OCI-M1 (cell line): ENCODE results near the gene ZNF682.
A peak's percentile ranks its signal among the peaks of the same experiment; 100 is the strongest.
"Not testable (repeated sequence)": the region's sequence is repeated elsewhere in the genome, so short reads cannot be mapped to it uniquely, and the experiment has no call there.

ENCODE experiments used
- DNase-seq: peaks from one replicate; lab custom pipeline; 2025; lab: John Stamatoyannopoulos, UW

ZNF682 gene

GRCh38 chr19:20039203-20039723 lies at the start of gene ZNF682:
ZNF682 (minus strand) TSS chr19:20039505; CDS start chr19:20039345, 160 bp downstream.
- peak; percentile 98 for DNase-seq

GRCh38 chr19:20082876-20083275 lies 43.6 kb upstream of the ZNF682 start:
- not testable (repeated sequence) for DNase-seq

GRCh38 chr19:20082232-20082833 lies 43.0 kb upstream of the ZNF682 start:
- DNase-seq: peak; percentile 92

GRCh38 chr19:20080656-20081055 lies 41.4 kb upstream of the ZNF682 start:
- no peak for DNase-seq

- peak; percentile 33 for DNase-seq
Measured at GRCh38 chr19:20079476-20079875, 40.2 kb upstream of the ZNF682 start.

GRCh38 chr19:20078581-20079031 lies 39.3 kb upstream of the ZNF682 start:
- DNase-seq: peak; percentile 63

- DNase-seq: peak; percentile 98
Measured at GRCh38 chr19:20077791-20078463, 38.6 kb upstream of the ZNF682 start, which contains the start of gene ZNF90. ZNF90 (plus strand) TSS chr19:20078000; CDS start chr19:20078133, 133 bp downstream.

GRCh38 chr19:20072936-20073335 lies 33.6 kb upstream of the ZNF682 start:
- DNase-seq: no peak

GRCh38 chr19:20070691-20071090 lies 31.4 kb upstream of the ZNF682 start:
- no peak for DNase-seq

GRCh38 chr19:20068559-20068958 lies 29.3 kb upstream of the ZNF682 start:
- not testable (repeated sequence) for DNase-seq

GRCh38 chr19:20067943-20068342 lies 28.6 kb upstream of the ZNF682 start:
- DNase-seq: no peak

GRCh38 chr19:20066861-20067260 lies 27.6 kb upstream of the ZNF682 start:
- DNase-seq: no peak

- DNase-seq: no peak
Measured at GRCh38 chr19:20060282-20060681, 21.0 kb upstream of the ZNF682 start.

GRCh38 chr19:20058738-20059137 lies 19.4 kb upstream of the ZNF682 start:
- DNase-seq: not testable (repeated sequence)

- DNase-seq: peak; percentile 98
Measured at GRCh38 chr19:20051841-20052768, 12.8 kb upstream of the ZNF682 start.

- not testable (repeated sequence) for DNase-seq
Measured at GRCh38 chr19:20045742-20046141, 6.4 kb upstream of the ZNF682 start.

- DNase-seq: no peak
Measured at GRCh38 chr19:20044663-20045062, 5.4 kb upstream of the ZNF682 start.

- no peak for DNase-seq
Measured at GRCh38 chr19:20038358-20039202, 725 bp downstream of the ZNF682 start.

- no peak for DNase-seq
Measured at GRCh38 chr19:20035935-20036334, 3.4 kb downstream of the ZNF682 start.

- DNase-seq: no peak
Measured at GRCh38 chr19:20028611-20029010, 10.7 kb downstream of the ZNF682 start.

- no peak for DNase-seq
Measured at GRCh38 chr19:20005741-20006140, 33.6 kb downstream of the ZNF682 start.
